TTC549 (cell line): ENCODE measurements around the gene PLCD1.
"Not testable (repeated sequence)": the region's sequence is repeated elsewhere in the genome, so short reads cannot be mapped to it uniquely, and the experiment has no call there.

Source experiments
- FAIRE-seq: peaks from 2 replicates; lab custom pipeline; 2012; peaks lifted over from hg19 to GRCh38; lab: Jason Lieb, UNC

PLCD1 gene

DNA sequence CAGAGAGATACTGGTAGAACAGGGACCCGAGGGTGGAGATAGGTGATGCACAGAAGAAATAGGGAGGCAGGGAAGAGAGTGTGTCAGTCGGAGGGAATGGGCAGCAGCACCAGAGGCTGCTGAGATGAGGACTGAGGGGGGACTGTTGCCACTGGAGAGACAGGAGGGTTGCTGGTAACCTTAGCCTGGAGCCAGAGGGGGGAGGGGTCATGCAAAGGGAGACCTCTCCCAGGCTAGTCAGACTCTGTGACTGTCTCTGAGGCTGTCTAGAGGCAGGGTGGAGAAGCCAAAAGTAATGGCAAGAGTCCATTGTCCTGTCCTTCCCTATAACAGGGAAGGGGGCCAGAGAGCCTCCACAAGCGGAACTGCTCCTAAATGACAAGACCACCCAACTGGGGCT lies 7.5 kb upstream of the PLCD1 start:
- no peak for FAIRE-seq

DNA sequence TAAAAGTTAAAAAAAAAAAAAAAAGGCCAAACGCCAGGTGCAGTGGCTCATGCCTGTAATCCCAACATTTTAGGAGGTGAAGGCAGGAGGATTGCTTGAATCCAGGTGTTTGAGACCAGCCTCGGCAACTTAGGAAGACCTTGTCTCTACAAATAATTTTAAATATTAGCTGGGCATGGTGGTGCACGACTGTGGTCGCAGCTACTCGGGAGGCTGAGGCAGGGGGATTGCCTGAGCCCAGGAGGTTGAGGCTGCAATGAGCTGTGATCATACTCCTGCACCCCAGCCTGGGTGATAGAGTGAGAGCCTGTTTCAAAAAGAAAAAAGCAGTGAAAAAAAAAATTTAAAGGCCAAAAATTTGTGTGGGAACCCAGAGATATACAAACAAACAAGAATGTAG lies 6.8 kb upstream of the PLCD1 start:
- no peak for FAIRE-seq

DNA sequence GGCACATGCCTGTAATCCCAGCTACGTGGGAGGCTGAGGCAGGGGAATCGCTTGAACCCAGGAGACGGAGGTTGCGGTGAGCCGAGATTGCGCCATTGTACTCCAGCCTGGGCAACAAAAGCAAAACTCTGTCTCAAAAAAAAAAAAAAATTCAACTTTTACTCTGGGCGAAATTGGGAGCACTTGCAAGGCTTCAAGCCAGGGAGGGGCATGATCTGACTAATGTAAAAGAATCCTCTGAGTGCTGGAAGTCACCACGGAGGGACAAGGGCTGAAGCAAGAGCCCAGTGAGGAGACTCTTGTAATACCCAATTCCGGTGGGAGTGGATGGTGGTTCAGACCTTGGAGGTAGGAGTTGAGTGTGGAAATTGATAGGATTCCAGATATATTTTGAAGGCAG lies 4.9 kb upstream of the PLCD1 start:
- not testable (repeated sequence) for FAIRE-seq

DNA sequence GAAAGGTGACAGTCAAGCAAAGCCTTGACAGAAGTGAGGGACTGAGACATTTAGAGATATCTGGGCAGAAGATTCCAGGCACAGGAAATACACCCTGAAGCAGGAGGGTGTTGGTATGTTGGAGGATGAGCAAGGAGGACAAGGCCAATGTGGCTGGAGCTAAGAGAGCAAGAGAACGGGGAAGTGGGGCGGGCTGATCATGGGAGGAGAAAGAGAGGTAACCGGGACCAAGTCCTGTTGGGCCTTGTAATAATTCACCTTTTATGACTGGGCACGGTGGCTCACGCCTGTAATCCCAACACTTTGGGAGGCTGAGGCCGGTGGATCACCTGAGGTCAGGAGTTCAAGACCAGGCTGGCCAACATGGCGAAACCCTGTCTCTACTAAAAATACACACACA lies 4.1 kb upstream of the PLCD1 start:
- not testable (repeated sequence) for FAIRE-seq

DNA sequence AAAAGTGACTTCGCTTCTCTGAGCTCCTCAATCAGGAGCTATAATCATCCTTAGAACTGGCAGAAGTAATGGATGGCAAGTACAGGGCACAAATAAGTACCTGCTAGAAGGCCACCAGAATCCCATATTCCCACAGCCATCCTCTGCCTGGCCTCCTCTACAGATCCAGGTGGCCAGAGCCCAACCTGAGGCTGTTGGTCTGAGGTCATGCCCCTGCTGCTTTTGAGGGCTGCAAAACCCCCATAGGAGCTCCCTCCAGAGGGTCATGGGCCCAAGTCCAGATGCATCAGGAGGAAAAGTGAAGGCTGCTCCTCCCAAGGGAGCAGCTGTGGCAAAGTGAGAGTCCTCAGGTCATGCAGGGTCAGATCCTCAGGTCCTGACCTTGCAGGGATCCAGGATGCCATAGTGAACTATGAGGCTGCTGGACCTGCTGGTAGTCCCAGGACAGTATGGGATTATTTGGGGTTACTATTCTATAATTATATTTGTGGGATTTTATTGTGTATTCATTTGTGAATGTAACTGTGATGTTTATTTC lies 3.0 kb upstream of the PLCD1 start:
- no peak for FAIRE-seq

DNA sequence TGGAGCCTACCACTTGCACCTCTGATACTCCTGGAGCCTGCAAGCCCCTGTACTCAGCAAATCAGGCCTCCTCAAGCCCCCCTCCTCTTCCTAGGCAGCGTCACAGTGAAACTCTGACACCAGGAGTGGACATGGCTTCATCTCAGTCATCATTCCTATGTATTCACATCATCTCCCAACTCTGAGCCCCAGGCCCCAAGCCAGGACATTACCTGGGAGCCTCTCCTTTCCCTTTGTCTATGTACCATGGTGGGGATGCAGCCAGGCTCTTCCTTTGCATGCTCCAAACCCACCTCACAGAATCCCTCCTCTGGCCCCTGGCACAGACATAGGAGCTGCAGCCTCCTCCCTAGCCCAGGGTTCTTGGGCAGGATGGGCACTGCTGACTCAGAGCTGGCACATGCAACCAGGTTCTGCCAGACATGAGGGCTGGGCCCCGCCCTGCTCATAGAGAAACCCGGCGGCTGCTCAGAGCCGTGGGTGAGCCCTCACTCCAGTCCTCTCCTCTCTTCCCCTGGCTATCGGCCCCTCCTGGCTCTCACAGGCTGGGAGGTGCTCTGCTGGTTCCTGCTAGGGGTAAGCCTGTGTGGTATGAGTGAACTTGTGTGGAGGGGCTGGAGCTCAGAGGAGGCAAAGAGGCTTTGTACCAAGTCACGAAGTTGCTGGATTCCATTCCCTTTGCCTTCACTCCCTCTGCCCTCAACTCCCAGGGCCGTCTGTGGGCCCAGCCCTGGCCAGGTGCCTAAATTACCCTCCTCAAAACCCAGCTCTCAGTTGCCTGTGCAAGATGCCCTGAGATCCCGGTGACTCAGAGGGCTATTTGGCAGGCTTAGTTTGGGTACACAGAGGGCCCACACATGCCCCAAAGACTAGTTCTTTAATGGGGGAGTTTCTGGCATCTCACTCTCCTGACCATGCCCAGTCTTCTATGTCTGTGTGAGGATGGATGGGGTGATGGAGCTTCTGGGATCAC lies 1.9 kb upstream of the PLCD1 start:
- no peak for FAIRE-seq

DNA sequence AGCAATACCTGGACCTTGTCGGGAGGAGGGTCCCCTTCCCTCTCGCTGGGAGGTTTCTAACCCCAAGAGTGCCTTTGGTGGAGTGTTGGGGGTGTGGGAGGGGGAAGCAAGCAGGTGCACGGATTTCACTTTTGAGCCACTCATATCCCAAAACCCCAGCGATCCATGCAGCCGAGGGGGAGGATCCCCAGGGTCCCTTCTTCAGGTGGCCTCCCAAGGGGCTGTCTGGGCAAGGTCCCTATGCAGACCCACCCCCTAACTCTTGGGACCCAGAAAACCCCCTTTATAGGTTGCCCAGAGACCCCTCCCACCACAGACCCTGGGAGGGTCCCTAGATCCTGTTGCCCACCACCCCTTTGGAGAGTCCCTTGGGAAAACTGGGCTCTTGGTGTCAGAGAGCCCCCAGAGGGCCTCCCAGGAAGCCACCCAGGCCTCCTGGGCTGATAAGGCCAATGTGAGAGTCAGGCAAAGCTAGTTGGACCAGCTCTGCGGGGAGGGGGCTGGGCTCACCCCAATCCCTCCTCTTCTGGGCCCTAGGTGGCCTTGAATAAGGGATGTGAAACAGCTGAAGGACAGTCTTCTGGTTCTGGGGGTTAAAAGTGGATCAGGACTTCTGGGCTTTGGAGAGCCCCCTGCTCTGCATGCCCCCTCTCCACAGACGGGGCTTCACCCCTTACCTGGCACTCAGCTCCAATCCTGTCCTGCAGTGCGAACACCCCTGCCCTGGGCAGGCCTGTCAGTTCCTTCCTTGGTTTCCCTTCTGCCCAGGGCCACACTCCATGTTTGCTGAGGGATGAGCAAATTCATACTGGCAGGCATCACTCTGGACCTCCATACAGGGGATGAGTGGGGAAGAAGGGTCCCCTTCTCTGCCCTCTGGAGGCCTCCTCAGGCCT lies 932 bp upstream of the PLCD1 start:
- FAIRE-seq = no peak

DNA sequence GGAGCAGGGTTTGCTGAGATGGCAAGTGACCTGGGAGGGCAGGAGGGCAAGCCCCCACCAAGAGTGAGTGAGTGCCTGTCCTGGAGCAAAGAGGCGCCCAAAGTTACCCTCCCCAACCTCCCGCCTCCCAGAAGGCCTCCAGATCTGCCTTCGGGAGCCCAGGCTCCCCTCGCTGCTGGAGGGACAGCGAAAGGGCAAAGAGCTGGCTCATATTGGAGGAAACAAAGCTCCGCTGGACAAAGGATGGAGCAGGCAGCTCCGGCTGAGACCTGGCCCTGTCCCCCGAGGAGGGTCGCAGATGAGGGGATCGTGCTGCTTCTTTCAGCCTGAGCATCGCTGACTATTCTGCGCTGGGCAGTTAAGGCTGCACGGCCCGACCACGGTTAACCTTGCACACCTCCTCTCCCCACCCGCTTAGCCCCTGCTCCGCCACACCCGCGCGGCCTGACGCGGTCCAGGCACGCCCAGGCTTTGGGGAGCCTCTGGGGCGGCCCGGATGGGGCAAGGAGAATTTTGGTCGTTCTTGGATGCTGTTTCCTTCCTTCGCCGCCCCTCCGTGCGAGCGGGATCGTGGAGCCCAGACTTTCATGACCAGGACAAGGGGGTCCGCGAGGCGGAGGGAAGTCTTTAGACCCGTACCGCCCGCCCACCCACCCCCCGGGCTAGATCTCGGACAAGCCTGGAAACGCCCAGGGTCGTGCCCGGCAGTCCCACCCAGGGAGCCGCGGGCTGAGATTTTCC lies 651 bp downstream of the PLCD1 start:
- no peak for FAIRE-seq

DNA sequence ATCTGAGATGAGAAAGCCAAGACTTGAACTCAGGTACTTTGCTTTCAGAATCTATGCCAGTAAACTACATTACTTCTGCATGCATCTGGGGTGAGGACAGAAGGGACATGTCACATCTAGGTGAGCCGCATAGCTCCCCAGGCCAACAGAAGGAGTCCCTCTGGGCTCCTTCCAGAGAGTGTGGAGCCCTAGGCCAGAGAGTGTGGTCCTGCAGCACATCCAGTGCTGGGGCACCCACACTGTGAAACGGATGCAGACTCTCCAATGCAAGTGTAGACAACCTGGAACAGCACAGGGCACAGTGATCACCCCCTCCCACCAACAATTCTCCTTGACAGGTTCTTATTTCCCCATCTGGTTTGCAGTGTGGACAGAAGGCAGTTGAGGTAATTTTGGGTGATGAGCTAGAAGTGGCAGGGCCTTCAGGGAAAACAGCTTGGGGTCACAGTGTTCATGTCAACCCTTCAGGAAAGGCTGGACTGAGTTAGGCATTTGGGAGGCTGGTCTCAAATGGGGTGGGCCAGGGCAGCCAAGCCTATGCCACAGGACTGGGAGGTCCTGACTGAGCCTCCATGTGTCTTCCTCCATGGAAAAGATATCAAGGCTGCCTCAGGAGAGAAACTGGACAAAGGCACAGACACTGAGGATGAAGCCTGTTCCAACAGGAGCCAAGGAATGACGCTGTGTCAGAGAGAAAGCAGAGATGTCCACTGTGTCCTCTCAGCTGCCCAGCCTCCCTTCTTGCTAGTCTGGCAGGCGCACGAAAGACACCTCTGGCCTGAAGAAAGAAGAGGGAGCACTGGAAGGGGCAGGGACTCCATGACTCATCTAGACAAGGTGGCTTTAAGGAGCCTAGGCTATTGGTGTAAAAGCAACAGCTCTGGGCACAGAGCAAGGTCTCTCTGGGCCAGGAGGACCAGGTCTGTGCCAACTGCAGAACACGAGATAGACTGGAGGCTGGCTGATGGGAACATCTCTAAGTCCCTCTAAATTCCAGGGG lies 1.7 kb downstream of the PLCD1 start:
- FAIRE-seq = no peak

DNA sequence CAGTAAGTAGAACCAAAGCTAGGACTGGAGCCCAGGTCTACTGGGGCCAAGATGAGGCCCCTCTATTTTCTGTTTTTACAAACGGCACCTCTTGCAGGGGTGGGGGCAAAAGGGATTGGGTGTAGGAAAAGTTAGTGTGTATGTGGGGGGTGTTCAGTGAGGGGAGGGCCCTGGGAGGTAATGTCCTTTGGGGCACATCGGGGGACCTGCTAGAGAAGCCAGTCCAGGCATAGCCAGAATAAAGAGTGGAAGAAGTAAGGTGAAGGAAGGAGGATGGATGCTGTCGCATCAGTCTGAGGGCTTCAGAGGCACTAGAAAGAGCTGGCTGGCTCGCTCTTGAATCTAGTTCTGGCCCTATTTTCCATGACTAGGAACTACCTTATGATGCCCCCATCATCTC lies 2.6 kb downstream of the PLCD1 start:
- no peak for FAIRE-seq

DNA sequence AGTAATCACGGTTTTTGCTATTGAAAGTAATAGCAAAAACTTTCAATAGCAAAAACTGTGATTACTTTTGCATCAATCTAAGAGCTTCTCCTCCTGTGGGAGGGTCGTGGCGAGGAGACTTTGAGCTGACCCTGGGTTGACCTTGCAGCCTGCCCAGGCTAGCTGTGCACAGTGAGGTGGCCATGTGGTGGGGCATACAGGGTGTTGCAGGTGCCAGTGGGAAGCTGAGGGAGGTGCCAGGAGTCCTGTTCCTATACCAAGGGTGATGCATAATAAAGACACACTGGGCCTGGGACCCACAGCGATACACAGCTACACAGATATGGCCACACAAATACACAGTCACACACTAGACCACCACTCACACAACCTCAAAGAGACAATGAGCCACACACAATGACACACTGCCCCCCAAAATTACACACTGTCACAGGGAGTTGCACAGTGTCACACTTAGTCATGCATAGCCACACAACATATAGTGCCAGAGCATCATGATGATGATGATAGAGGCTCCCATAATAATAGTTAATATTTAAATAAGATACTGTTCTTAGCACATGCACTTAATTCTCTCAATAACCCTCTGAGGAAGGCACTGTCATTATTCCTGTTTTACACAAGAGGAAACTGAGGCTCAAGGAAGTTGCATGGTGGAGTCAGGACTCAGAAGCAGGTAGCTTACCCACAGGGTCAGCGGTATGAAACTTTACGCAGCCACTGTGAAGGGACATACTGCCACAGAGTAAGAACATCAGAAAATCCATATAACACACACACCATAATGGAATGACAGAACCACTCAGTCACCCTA lies 6.3 kb downstream of the PLCD1 start:
- no peak for FAIRE-seq

DNA sequence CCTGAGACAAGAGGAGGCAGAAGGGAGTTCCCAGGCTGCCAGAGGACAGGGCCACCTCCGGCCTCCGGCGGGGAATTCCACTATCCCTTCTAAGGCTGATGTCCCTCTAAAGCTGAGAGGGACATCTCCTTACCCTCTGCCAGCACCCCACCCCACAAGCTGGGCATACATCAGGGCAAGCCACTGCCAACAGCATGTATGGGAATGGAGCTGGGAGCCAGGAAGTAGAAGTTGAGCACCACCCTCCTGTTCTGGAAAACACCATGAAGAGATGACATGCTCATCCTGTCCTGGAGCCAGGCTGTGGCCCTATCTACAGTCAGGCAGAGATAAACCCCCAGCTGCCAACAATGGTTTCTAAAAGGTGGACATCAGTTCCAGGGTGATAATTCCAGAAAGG lies 7.1 kb downstream of the PLCD1 start:
- FAIRE-seq = no peak

DNA sequence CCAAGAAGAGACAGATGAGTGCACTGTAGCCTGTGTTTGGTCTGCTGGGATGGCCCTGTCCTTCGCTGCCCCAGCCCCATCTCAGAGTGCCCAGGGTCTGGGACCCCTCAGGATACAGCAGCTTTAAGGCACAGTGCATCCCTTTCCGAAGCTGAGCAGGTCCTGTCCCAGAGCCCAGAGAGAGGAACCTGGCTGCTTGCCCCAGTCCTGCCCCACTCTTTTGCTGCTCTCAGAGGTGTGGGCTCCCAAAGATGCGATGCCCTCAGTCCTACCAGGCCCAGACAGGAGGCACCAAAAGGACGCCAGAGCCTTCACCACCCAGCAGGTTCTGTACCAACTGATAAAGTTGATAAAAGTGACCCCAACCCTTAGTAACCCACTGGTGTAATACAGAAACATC lies 8.2 kb downstream of the PLCD1 start:
- FAIRE-seq = no peak

DNA sequence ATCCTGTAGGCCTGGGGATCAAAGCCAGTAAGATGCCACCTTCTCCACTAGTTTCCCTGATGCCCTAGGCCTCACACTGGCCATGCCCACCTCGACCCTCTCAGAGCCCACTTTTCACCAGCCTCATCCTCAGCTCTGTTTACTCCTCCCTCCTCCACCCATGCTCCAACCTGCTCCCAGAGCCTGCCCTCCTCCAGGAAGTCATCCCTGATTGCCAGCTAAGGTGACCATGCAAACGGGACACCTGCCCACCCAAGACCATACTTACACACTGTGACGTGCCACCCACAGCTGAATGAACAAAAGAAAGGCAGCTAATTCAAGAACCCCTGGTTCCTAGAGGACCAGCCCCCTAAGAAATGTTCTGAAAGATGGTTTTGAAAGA lies 9.1 kb downstream of the PLCD1 start:
- no peak for FAIRE-seq

DNA sequence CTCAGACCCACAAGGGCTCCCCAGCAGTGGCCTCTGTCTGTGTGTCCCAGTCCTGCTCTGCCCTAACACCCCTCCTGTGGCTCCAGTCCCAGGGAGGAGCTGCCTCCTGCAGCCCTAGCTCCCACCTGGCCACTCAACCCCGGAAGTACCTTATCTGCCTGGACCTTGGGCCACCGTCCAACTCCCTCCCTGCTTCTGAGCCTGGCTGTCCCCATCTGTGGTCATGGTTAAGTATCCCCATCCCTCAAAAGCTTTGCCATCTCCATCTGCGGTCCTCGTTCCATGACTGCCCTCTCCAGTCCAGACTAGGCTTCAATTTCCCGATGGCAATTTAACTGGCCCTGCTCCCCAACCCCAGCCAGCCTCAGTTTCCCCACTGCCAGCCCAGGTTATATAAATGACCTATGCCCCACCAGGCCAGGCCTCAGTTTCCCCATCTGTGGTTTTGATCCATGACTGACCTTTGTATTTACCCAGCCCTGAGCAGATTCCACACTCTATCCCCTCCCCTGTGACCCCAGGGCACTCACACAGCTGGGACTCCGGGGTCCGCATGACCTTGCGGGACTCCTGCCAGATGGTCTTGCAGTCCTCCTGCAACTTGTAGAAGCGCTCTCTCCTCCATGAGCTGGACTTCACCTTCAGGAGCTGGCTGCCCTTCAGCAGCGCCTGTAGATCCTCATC lies 9.6 kb downstream of the PLCD1 start:
- FAIRE-seq = no peak

DNA sequence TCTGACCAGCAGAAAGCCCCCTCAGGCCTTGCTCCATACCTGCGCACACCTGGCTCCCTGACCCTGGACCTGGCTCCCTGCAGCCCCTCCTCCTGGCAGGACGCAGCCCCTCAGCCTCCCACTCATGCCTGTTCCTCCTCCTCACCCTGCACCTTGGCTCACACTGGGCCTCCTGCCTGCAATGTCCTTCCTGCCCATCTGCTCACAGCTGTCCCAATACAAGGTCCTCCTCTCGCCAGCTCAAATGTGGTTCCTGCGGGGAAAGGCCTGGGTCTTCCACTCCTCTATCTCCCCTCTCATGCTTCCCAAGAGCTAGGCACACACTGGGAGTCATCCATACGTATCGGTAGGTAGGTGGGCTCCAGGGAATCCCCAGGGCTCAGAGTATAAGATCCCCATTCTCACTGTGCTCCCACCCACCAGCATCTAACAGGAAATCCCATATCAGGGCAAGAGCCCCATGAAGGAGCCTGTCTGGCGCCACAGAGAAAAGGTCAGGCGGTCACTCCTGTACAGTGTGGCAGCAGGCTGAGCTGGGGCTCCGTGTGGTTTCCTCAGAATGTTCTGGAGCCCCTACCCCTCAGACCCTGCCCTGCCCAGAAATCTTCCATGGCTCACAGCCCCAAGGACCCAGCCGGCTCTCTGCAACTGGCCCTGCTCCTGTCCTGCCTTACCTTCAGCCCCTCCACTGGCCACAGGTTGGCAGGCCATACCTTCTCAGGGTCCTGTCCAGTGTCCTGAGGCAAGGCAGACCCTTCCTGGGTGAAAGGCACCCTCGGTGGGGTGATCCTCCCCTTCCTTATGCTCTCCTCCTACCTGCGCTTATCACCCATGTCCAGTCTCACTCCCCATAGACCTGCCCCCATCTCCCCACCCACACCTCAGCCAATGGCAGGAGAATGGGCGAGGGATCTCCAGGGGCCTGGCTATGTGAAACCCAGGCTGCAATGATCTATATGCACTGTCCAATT lies 10.9 kb downstream of the PLCD1 start:
- no peak for FAIRE-seq

DNA sequence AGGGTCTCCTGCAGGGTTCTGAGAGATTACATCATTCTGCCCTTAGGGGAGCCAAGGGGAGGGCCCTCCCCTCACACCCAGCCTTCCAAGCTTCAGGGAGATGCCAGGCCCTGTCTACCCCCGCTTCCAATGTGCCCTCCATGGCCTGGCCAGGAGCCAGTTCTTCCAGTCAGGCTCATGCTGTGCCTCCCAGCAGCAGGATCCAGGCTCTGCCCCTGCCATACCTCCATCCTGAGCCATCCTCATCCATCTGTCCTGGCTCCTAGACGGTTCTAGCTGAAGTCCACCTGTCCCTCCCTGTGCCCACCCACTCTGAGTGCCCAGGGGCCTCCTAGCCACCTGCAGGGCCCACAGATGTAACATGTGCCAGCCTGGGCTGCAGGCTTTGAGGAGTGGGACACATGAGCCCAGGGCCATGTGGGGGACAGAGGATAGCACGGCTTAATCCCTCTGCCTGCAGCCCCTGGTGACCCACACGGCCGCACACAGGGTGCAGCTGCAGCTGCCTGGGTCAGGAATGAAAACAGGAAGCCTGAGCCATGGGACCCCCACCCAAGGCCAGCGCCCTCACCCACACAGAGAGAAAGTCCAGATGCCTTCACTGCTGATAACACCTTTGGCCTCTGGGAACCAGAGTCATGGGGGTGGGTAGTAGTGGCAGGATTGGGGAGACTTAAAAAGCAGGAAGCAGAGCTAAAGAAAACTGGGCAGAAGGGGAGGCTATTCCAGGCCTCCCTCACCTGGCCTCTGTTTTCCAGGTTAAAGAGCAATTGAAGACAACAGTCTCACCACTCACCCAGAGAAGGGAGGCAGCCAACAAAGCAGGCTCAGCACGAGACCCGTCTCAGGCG lies 11.8 kb downstream of the PLCD1 start:
- no peak for FAIRE-seq
